Smooth muscle cell (in vitro differentiated cells): ENCODE results near the gene NBAS. TPM values are rescaled to one million over a fixed set of nuclear protein-coding genes. Genes with fewer than 3 reads are reported as not detected.

ENCODE experiments used
- DNase-seq: peaks from one replicate; lab custom pipeline; 2025; ENCODE audit not compliant: unreplicated experiment; lab: John Stamatoyannopoulos, UW
- H2AFZ ChIP-seq: fragments of 200-600 bp; sonication (generic); 2 replicates; pipeline ENCODE4 v1.6.0; 2016; ENCODE audit warnings: antibody characterized with exemption, low read depth, mild to moderate bottlenecking
- H3F3A ChIP-seq: fragments of 200-600 bp; sonication (generic); 2 replicates; pipeline ENCODE4 v1.6.0; 2017; ENCODE audit warnings: antibody characterized with exemption, low read depth
- H3K27ac ChIP-seq: fragments of 200-600 bp; sonication (generic); 2 replicates; pipeline ENCODE4 v1.5.1; 2016; ENCODE audit warnings: low read depth, mild to moderate bottlenecking
- H3K27me3 ChIP-seq: fragments of 200-600 bp; sonication (generic); 2 replicates; pipeline ENCODE4 v1.6.1; 2016; ENCODE audit warnings: low read depth, mild to moderate bottlenecking
- H3K36me3 ChIP-seq: fragments of 200-600 bp; sonication (generic); 2 replicates; pipeline ENCODE4 v1.5.1; 2016; ENCODE audit warnings: low read depth
- H3K4me1 ChIP-seq: fragments of 200-600 bp; sonication (generic); 2 replicates; pipeline ENCODE4 v1.5.1; 2016; ENCODE audit warnings: low read depth
- H3K4me2 ChIP-seq: fragments of 200-600 bp; sonication (generic); 2 replicates; pipeline ENCODE4 v1.6.0; 2016; ENCODE audit warnings: mild to moderate bottlenecking
- H3K4me3 ChIP-seq: fragments of 200-600 bp; sonication (generic); 2 replicates; pipeline ENCODE4 v1.5.1; 2016; ENCODE audit warnings: mild to moderate bottlenecking
- H3K79me2 ChIP-seq: fragments of 200-600 bp; sonication (generic); 2 replicates; pipeline ENCODE4 v1.6.0; 2016; ENCODE audit warnings: low read depth, mild to moderate bottlenecking
- H3K9ac ChIP-seq: fragments of 200-600 bp; sonication (generic); 2 replicates; pipeline ENCODE4 v1.6.0; 2016; ENCODE audit warnings: low read depth
- H3K9me3 ChIP-seq: fragments of 200-600 bp; sonication (generic); replicated peaks from 2 replicates; pipeline ENCODE4 v1.5.1; 2016; ENCODE audit warnings: low read depth
- H4K20me1 ChIP-seq: fragments of 200-600 bp; sonication (generic); 2 replicates; pipeline ENCODE4 v1.6.0; 2016; ENCODE audit warnings: low read depth
- WGBS: methylation state at CpG from one replicate; pipeline ENCODE4 v1.1.7; 2016; ENCODE audit warnings: low lambda C conversion rate; 5-methylcytosine and 5-hydroxymethylcytosine counted together
- polyA plus RNA-seq: library from polyadenylated mRNA; unstranded; fragments of >200 nt; fragmentation: Nextera tagmentation; extraction: Ambion mirVana; gene quantifications from 2 replicates; pipeline ENCODE4 v1.2.1, GENCODE V29; 2016
- total RNA-seq: library from RNA; depleted of rRNA; stranded (reverse); fragments of >200 nt; gene quantifications from 2 replicates; pipeline ENCODE4 v1.2.3, GENCODE V29; 2014
- TF ChIP-seq, protein P1 (sequence below): fragments of 200-600 bp; sonication (generic); IDR thresholded peaks from 2 replicates; pipeline ENCODE4 v1.5.1; 2017; ENCODE audit warnings: borderline replicate concordance, mild to moderate bottlenecking, antibody characterized with exemption; ENCODE audit not compliant: insufficient read depth, poor library complexity, severe bottlenecking

Gene NBAS
- total and polyA plus RNA-seq, 2 experiments from 2014 or later = 31.2 to 51.1 TPM

DNA sequence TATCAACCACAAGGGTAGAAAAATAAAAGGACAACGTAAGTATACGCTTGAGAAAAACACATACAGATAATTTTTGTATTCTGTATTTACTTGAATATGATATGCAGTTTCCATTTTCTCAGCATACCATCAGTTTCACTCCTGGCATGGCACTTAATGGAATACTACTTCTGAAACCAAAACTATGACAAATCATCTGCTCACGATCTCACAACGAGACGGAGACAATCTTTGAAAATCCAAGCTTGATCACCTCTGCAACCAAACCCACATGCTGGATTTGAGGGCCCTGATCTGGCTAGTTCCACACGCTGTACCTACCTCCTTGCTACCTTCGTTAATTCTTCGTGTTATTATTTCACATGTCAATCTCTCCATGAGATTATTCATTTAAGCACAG, 387.6 kb downstream of the NBAS start:
- no peaks in the 10 kb centered on the region for H3K79me2 ChIP-seq
- DNase-seq = no peak
- H3K9ac ChIP-seq = no peak overlapping the region
- no peaks in the 10 kb centered on the region for H4K20me1 ChIP-seq
- no peaks in the 10 kb centered on the region for H3K9me3 ChIP-seq
- no peak overlapping the region for H2AFZ ChIP-seq
- peaks cover 4% of the 10 kb centered on the region for H3F3A ChIP-seq
- TF ChIP-seq, protein P1, sequence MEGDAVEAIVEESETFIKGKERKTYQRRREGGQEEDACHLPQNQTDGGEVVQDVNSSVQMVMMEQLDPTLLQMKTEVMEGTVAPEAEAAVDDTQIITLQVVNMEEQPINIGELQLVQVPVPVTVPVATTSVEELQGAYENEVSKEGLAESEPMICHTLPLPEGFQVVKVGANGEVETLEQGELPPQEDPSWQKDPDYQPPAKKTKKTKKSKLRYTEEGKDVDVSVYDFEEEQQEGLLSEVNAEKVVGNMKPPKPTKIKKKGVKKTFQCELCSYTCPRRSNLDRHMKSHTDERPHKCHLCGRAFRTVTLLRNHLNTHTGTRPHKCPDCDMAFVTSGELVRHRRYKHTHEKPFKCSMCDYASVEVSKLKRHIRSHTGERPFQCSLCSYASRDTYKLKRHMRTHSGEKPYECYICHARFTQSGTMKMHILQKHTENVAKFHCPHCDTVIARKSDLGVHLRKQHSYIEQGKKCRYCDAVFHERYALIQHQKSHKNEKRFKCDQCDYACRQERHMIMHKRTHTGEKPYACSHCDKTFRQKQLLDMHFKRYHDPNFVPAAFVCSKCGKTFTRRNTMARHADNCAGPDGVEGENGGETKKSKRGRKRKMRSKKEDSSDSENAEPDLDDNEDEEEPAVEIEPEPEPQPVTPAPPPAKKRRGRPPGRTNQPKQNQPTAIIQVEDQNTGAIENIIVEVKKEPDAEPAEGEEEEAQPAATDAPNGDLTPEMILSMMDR = no peak
- H3K27me3 ChIP-seq = no peaks in the 10 kb centered on the region
- WGBS = 95% methylated on average over 8 of the region's 8 CpGs
- H3K4me2 ChIP-seq = no peak overlapping the region
- H3K4me3 ChIP-seq = no peak overlapping the region
- H3K4me1 ChIP-seq = peaks cover 7% of the 10 kb centered on the region
- H3K36me3 ChIP-seq = no peaks in the 10 kb centered on the region
- H3K27ac ChIP-seq = no peak overlapping the region

DNA sequence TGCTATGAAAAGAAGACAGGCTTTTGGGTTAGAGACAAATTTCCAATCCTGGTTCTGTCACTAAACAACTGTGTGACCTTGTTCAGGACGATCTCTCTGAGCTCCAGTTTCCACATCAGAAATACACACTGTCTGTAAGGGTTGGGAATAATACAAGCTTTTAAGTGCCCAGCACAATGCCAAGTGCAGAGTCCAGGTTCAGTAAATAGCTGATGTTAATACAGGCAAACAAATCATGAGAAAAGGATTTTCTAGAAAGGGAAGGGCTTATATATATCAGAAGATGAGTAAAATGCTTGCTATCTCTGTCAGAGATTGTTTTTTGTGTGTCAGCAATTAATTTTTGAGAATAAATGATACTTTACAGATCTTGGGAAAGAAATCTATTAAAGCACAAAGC, 388.3 kb downstream of the NBAS start:
- DNase-seq = no peak
- peaks cover 7% of the 10 kb centered on the region for H3K4me1 ChIP-seq
- 100% methylated on average over 1 of the region's 1 CpG for WGBS
- H3K9me3 ChIP-seq = no peaks in the 10 kb centered on the region
- H3K9ac ChIP-seq = no peak overlapping the region
- H3K4me3 ChIP-seq = no peak overlapping the region
- H4K20me1 ChIP-seq = no peaks in the 10 kb centered on the region
- no peaks in the 10 kb centered on the region for H3K27me3 ChIP-seq
- H3K4me2 ChIP-seq = no peak overlapping the region
- TF ChIP-seq, protein P1 = no peak
- no peak overlapping the region for H3K27ac ChIP-seq
- no peaks in the 10 kb centered on the region for H3K79me2 ChIP-seq
- H3F3A ChIP-seq = peaks cover 4% of the 10 kb centered on the region
- H2AFZ ChIP-seq = no peak overlapping the region
- H3K36me3 ChIP-seq = no peaks in the 10 kb centered on the region

DNA sequence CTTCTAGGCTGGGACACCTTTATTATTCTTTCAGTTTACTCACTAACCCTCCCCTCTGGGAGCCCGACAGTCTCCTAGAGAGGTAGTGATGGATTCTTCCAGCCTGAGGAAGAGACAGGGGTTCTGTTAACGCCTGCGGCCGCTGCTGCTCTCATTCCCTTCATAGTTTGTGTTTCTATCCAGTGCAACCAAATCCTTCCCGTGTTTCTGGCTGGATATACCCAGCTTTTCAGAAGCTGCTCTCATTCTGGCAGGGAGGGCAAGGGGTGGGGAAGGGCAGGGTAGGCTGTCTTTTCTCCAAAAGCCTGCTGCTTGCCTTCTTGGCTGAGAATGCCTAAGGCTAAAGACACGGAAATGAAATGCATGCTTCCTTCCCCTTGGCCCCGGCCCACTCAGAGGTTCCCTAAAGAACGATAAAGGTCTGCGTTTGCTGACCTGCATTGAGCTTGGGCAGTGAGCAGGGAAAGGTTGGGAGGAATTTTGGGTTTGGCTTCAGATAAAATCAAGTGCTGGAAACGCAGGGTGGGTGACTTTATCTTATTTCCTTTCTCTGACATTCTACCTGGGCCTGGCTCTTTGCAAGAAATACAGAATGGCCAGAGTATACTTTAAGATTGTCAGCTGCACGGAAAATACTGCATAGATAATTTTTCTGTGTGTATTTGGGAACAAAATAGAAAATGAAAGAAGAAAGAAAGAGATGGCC, 390.9 kb downstream of the NBAS start:
- no peak overlapping the region for H3K4me3 ChIP-seq
- TF ChIP-seq, protein P1 = no peak
- no peaks in the 10 kb centered on the region for H3K9me3 ChIP-seq
- peak overlapping the region; percentile 75 for H3K9ac ChIP-seq
- H4K20me1 ChIP-seq = no peaks in the 10 kb centered on the region
- H3F3A ChIP-seq = peaks cover 4% of the 10 kb centered on the region
- no peak for DNase-seq
- H3K4me2 ChIP-seq = peak overlapping the region; percentile 71
- 22% methylated on average over 11 of the region's 11 CpGs for whole genome bisulfite sequencing
- peaks cover 7% of the 10 kb centered on the region for H3K4me1 ChIP-seq
- H2AFZ ChIP-seq = no peak overlapping the region
- H3K79me2 ChIP-seq = no peaks in the 10 kb centered on the region
- H3K27me3 ChIP-seq = no peaks in the 10 kb centered on the region
- H3K27ac ChIP-seq = peak overlapping the region; percentile 89
- H3K36me3 ChIP-seq = no peaks in the 10 kb centered on the region
